GM12878 (cell line): ENCODE data around the gene TNFAIP1. TPM values are rescaled to one million over a fixed set of nuclear protein-coding genes. Genes with fewer than 3 reads are reported as not detected.
A peak's percentile ranks its signal among the peaks of the same experiment; 100 is the strongest.

Experiments used
- ASH2L ChIP-seq: fragments of 300-600, 200-600 bp; sonication (generic); IDR thresholded peaks from 2 replicates; pipeline ENCODE4 v1.6.1; 2017; ENCODE audit warnings: low read depth, mild to moderate bottlenecking, borderline replicate concordance
- CBX3 ChIP-seq: fragments of 200-600 bp; sonication (generic); IDR thresholded peaks from 2 replicates; pipeline ENCODE4 v1.6.1; 2016; ENCODE audit warnings: low read depth, borderline replicate concordance
- CEBPZ ChIP-seq: fragments of 150-350 bp; IDR thresholded peaks from 2 replicates; pipeline ENCODE4 v1.6.1; 2016; ENCODE audit warnings: low read depth, low read length
- CHD1 ChIP-seq: IDR thresholded peaks from 2 replicates; pipeline ENCODE4 v1.6.1; 2012; ENCODE audit warnings: low read depth, low read length, improper control_type of control experiment
- DPF2 ChIP-seq: fragments of 450-650 bp; IDR thresholded peaks from 2 replicates; pipeline ENCODE4 v1.6.1; 2017; ENCODE audit warnings: mild to moderate bottlenecking
- FOXM1 ChIP-seq: IDR thresholded peaks from 2 replicates; pipeline ENCODE4 v1.6.1; 2012; ENCODE audit warnings: low read depth, mild to moderate bottlenecking, inconsistent platforms, low read length, moderate library complexity
- HCFC1 ChIP-seq: fragments of 150-350 bp; IDR thresholded peaks from 2 replicates; pipeline ENCODE4 v1.6.1; 2014; ENCODE audit warnings: low read length
- IRF3 ChIP-seq: fragments of 450-650 bp; IDR thresholded peaks from 2 replicates; pipeline ENCODE4 v1.6.1; 2014; ENCODE audit warnings: mild to moderate bottlenecking
- JUND ChIP-seq: IDR thresholded peaks from 2 replicates; pipeline ENCODE4 v1.6.1; 2012; ENCODE audit warnings: low read depth, mild to moderate bottlenecking, low read length, improper control_type of control experiment, moderate library complexity
- KAT2A ChIP-seq: conservative IDR thresholded peaks from 2 replicates; pipeline ENCODE4 v1.6.1; 2011; ENCODE audit warnings: low read depth, low read length; ENCODE audit not compliant: control insufficient read depth
- KDM1A ChIP-seq: fragments of 200-600 bp; sonication (generic); IDR thresholded peaks from 2 replicates; pipeline ENCODE4 v1.6.1; 2016; ENCODE audit warnings: borderline replicate concordance
- MYC ChIP-seq: IDR thresholded peaks from 2 replicates; pipeline ENCODE4 v1.6.1; 2011; ENCODE audit warnings: mild to moderate bottlenecking, low read length, moderate library complexity, inconsistent platforms; ENCODE audit not compliant: insufficient read depth, insufficient replicate concordance, insufficient read length, severe bottlenecking
- PML ChIP-seq: IDR thresholded peaks from 2 replicates; pipeline ENCODE4 v1.6.1; 2012; ENCODE audit warnings: low read length, inconsistent platforms
- RB1 ChIP-seq: fragments of 450-650 bp; formaldehyde crosslinking; IDR thresholded peaks from 2 replicates; pipeline ENCODE4 v1.6.1; 2017; ENCODE audit warnings: mild to moderate bottlenecking, borderline replicate concordance
- RFX5 ChIP-seq: IDR thresholded peaks from 2 replicates; pipeline ENCODE4 v1.6.1; 2011; ENCODE audit warnings: low read depth, low read length, improper control_type of control experiment
- SMAD1 ChIP-seq: fragments of 450-650 bp; IDR thresholded peaks from 2 replicates; pipeline ENCODE4 v1.6.1; 2018; ENCODE audit warnings: mild to moderate bottlenecking, low read depth; ENCODE audit not compliant: partially characterized antibody
- SMAD5 ChIP-seq: IDR thresholded peaks from 2 replicates; pipeline ENCODE4 v1.6.1; 2016; ENCODE audit warnings: antibody characterized with exemption, low read depth
- SP1 ChIP-seq: IDR thresholded peaks from one replicate; pipeline ENCODE4 v1.6.1; 2011; ENCODE audit warnings: low read depth, low read length
- USF1 ChIP-seq: IDR thresholded peaks from 2 replicates; pipeline ENCODE4 v1.6.1; 2011; ENCODE audit warnings: borderline replicate concordance, low read depth, mild to moderate bottlenecking, moderate library complexity, mixed read lengths, low read length; ENCODE audit not compliant: insufficient read depth; ENCODE audit errors: extremely low read length
- WRNIP1 ChIP-seq: IDR thresholded peaks from 2 replicates; pipeline ENCODE4 v1.6.1; 2011; ENCODE audit warnings: low read depth, low read length, improper control_type of control experiment, borderline replicate concordance
- ZNF207 ChIP-seq: fragments of 450-650 bp; IDR thresholded peaks from 2 replicates; pipeline ENCODE4 v1.6.1; 2014; ENCODE audit warnings: antibody characterized with exemption, mild to moderate bottlenecking, borderline replicate concordance
- ZNF24 ChIP-seq: fragments of 450-650 bp; IDR thresholded peaks from 2 replicates; pipeline ENCODE4 v1.6.1; 2017; ENCODE audit warnings: antibody characterized with exemption, mild to moderate bottlenecking
- ZNF384 ChIP-seq: IDR thresholded peaks from 2 replicates; pipeline ENCODE4 v1.6.1; 2012; ENCODE audit warnings: low read depth, mild to moderate bottlenecking, low read length, improper control_type of control experiment, borderline replicate concordance
- ZZZ3 ChIP-seq: IDR thresholded peaks from 2 replicates; pipeline ENCODE4 v1.6.1; 2011; ENCODE audit warnings: low read depth; ENCODE audit not compliant: control insufficient read depth, insufficient read length
- polyA plus RNA-seq, 11 experiments: library from polyadenylated mRNA; depleted of rRNA in 4 of 11; unstranded in 6 of 11; stranded (reverse) in 5 of 11; fragments of >200 nt; fragmentation: Nextera tagmentation in 4 of 11; fragmentation: Illumina TruSeq in 1 of 11; extraction: Ambion mirVana in 4 of 11; extraction: Trizol in 1 of 11; gene quantifications; 1 replicate in 1 of 11; 2 replicates in 10 of 11; pipeline versions ENCODE4 v1.2.1 to v1.2.3, GENCODE V29; 2011 to 2016; ENCODE audit warnings: inconsistent platforms in 2 of 11, missing spikeins in 2 of 11, low read depth in 1 of 11
- total RNA-seq, 4 experiments: library from RNA; depleted of rRNA in 3 of 4; stranded (reverse); fragments of >200 nt in 3 of 4; fragmentation: Illumina TruSeq in 1 of 4; extraction: Trizol in 1 of 4; gene quantifications; 2 replicates each; pipeline versions ENCODE4 v1.2.1 to v1.2.3, GENCODE V29; 2013 to 2021

The TNFAIP1 gene
- total and polyA plus RNA-seq, 10 of the 15 experiments (the other 5 are each of a cell fraction or from before 2014, with no cell fraction given) = 1.8 to 16.9 (median 11.7) TPM

DNA sequence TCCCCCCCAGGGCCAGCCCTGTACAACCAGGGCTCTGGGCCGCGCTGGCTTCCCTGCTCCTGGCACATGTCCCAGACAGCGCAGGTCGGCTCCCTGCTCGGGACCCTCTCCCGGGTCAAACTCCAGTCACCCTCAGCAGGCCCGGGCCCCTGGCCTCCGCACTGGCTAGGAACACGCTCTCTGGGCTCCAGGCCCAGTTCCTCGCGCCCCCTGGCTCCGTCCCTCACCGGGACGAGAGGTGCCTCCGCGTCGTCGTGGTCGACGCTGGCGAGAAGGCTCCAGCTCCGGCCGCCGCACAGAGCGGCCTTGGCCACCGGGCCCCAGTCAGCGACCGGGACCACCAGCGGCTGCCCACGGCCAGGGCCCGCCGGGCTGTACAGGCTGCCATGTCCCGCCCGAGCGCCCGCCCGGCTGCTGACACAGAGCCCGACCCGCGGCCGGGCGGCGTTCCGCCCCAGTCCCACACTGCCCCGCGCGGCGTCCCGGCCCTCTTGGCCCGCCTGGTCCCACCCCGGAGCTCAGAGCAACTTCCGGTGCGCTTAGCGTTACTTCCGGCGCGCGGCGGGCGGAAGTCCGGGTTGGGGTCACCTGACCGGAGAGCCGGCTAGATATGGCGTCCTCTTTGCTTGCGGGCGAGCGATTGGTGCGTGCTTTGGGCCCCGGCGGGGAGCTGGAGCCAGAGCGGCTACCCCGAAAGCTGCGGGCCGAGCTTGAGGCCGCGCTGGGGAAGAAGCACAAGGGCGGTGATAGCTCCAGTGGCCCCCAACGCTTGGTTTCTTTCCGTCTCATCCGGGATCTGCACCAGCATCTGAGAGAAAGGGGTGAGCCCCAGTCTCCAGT, 21.7 kb downstream of the TNFAIP1 start, which contains the start of gene POLDIP2 (continued):
- TF ChIP-seq SMAD1 (no peak), DPF2 (peak; percentile 78), MYC (peak; percentile 71), CHD1 (no peak), IRF3 (no peak), SP1 (no peak), RB1 (peak; percentile 82; the same call in 1 of the 2 replicates), ZNF384 (no peak), CEBPZ (no peak), CBX3 (no peak), ASH2L (no peak), ZNF207 (peak; percentile 57; the same call in 1 of the 2 replicates), KDM1A (no peak), RFX5 (0 out of 2 replicates have a peak, but pooled peaks have one; percentile 53), PML (peak; percentile 73), USF1 (peak; percentile 91), FOXM1 (no peak), SMAD5 (peak; percentile 21; the same call in 1 of the 2 replicates), ZZZ3 (no peak), WRNIP1 (no peak), KAT2A (no peak), ZNF24 (0 out of 2 replicates have a peak, but pooled peaks have one; percentile 34), JUND (no peak), HCFC1 (peak; percentile 83)
